GM19324 (cell line): Measurements from ENCODE around the gene SLC25A4.
"Not testable (repeated sequence)": the region's sequence is repeated elsewhere in the genome, so short reads cannot be mapped to it uniquely, and the experiment has no call there.

Experiments used
- ATAC-seq: cut with Tn5 transposase; IDR thresholded peaks from one replicate; pipeline ENCODE4 v1.9.1; 2021; ENCODE audit warnings: mild to moderate bottlenecking, moderate library complexity; ENCODE audit not compliant: unreplicated experiment, low FRiP score

The SLC25A4 gene

DNA sequence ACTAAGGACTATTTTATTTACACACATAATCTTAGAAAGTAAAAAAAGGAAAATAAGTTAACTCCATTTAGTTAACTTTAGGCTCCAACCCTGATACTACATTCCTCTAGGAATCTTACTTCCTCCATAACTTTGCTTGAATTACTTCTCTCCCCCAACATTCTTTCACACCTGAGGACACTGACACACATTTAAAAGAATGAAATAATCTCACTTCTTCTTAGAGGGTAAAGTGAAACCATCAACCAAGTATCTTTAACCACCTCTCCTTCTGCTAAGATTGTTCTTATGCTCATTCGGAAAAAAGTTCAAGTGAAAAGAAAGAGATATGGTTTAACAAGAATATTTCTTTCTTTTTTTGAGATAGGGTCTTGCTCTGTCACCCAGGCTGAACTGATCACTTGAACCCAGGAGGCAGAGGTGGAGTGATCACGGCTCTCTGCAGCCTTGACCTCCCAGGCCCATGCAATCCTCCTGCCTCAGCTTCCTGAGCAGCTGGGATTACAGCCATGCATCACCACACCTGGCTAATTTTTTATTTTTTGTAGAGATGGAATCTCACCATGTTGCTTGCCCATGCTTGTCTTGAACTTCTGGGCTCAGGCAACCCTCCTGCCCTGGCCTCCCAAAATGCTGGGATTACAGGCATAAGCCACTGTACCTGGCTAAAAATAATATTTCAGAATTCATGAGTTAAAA is 28.5 kb downstream of the SLC25A4 start:
- ATAC-seq = peak; percentile 71

DNA sequence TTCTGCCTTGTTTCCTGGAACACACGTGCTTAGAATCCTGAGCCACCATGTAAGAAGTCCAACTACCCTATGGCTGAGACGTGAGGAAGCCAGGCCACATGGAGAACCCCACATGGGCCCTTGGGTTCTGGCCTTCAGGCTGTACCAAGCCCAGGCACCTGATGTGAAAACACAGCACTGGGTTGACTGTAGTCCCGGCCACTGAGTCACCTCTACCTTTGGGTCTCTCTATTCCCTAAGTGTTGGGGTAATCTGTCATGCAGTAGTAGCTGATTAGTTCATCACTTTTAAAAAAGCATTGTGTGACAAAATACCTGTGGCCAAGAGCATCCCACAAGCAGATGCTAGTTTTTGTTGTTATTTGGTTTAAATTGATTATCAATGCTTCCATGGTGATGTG is 36.4 kb downstream of the SLC25A4 start:
- no peak for ATAC-seq

DNA sequence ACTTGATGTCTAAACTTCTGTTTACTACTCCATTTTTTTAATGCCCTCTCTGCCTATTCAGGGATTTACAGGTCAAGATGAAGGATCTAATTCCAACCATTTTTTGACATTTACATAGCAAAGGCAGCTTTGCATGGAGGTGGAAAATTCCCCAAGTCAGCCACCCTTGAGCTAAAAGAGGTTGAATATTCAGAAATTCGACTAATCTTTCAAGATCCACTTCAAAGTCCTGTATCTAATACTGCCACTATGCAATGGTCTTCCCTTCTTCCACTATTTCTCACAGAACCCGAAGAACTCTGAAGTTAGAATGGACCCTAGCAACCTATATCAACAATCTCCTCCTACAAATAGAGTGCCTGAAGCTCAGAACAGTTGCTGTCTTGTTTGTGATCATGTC is 39.2 kb downstream of the SLC25A4 start:
- ATAC-seq = no peak

DNA sequence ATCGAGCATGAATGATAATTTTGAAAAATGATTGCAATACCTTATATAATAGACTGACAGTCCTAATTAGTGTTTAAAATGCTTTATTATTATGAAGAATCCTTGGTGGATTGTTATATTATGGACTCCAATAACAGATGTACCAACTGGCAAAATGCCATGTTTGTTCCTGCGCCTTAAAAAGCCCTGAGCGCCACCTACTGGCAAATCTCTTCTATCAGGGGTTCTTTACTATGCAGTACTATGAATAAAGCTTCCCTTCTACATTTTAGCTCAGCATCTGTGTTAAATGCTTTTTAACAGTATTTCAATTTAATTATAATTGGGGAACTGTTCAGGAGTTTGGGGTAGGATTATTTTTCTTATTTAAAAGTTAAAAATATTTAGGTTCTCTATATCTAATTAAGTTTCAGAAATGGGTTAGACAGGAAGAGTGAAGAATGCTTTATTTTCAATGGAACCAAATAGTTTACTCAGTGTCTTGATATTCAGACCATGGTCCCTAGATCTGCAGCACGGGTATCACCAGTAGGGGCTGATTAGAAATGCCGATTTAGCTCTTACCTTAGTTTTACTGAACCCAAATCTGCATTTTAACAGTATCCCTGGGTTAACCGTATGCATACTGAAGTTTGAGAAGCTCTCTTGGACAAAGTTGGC is 40.7 kb downstream of the SLC25A4 start:
- ATAC-seq = no peak

DNA sequence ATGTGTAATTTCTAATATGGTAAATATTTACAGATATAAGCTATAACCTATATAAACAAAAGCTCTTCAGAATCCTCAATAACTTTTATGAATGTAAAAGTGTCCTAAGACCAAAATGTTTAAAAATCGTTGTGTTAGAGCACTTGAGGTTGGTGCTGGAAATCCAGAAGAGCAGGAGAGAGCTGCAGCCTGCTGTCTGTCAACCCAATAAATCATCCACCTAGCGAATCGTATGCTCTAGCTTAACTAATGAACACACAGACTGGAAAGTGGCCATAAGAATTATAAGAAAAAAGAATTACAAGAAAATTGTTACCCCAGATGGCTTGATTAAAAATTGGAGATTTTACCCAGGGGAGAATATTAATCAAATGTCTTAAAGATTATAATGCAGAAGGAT is 43.7 kb downstream of the SLC25A4 start:
- ATAC-seq = no peak

DNA sequence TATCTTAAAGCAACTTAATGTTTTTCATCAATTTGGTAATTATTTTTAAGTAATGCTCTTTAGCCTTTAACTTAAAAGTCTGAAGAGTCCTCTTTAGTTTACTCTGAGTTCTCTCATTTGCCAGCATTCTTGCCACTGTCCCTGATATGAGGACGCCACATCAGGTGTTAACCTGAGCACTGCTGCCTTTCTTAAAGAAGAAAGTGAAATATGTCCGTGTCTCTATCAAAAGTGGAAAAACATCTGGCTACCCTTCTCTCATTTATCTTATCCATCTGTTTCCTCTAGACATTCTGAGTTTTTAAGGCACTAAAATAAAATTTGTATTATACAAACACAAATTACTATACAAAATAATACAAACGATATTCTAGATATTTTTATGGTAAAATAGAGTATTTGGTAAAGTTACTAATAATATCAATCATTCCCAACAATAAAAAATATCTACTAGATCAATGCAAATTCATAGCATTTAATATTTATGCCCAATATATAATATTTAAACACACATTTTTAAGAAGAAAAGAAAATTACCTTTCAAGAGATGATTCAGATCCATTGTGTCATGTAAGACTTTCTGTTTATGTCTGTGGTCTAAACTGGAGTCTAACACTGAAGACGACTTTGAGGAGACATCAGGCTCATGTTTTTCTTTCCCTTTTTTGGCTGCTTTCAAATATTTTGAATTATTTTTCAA is 46.7 kb downstream of the SLC25A4 start:
- ATAC-seq = no peak

DNA sequence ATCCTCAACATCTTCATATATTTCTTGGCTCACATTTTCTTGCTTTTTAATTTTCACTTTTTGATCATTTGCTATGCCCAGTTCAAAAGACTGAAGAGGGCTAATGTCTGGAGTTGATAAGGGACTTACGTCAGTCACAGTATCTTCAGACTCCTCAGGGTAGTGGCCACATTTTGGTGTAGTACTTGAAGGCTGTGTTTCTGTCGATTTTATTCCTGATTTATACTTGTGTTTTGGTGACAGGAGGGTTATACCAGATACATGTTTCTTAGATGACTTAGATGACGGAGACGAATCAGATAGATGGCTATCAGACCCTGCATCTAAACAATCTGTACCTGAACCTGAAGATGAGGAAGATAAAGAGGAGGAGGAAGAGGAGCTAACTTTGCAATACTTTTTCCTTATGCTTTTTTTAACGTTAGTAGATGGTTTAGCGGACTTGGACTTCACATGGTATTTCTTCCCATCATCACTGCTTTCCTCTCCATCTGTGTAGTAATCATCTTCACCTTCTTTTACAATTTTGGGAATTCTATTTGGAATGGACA is 47.3 kb downstream of the SLC25A4 start:
- ATAC-seq = no peak

DNA sequence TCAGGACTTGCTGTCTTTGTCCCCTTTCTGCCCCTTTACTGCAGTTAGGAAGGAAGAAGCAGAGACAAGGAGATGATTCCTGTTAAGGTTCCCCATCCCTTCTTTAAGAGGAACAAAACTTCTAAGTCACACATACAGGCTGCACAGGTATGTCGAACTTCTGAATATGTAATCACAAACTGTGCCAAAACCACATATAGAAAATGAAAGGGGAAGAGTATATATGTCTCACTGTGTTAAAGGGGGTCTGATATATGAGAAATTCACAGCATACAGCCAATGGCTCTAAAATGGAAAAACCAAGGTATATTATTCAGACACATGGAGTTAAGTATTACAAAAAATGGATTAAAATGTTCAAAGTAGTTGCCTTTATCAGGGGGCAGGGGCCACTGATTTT is 49.0 kb downstream of the SLC25A4 start:
- peak; percentile 58 for ATAC-seq

DNA sequence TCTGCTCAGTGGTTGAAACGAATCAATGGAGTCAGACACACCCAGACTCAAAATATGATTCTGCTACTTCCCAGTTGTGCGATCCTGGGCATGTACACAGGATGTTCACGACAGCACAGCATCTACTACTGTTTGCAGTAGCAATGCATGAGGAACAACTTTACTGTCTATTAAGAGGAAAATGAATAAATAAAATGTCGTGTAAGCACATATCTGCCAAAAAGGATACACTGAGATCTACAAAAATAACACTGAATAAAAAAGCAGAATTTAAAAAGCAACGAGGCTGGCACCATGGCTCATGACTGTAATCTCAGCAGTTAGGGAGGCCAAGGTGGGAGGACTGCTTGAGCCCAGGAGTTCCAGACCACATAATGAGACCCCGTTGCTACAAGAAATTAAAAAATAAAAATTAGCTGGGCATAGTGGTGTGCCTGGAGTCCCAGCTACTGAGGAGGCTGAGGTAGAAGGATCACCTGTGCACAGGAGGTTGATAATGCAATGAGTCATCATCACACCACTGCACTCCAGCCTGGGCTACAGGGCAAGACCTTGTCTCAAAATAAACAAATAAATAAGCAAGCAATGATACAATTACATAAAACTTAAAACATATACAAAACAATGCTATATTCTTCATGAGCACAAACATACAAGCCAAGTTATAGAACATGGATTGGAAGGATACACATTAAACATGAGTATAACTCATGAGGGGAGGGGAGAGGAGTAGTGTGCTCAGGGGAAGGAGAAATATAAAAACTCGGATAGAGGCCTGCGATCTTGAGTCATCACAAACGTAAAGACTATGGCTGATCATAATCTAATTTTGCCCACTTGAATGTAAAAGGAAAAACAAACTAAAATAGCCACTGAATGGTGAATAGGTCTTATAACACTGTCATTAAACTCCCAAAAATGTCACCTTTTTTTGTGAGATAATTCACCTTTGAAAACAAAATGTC is 52.1 kb downstream of the SLC25A4 start:
- no peak for ATAC-seq

DNA sequence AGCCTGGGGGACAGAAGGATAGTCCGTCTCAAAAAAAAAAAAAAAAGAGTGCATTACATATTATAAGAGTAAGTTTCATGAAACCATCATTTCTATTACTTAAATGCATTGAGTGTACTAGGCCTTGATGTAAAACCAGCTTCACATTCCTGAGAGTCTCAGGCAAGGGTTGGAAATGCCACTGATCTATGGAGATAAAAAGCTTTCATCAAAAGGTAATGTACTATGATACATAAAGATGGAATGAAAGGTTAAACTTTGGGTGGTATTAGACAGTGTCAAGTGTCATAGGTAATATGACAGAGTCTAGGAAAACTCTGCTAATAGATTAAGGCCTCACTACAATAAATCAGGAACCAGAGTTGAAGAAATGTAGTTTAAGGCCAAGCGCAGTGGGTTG is 53.4 kb downstream of the SLC25A4 start:
- ATAC-seq = no peak

DNA sequence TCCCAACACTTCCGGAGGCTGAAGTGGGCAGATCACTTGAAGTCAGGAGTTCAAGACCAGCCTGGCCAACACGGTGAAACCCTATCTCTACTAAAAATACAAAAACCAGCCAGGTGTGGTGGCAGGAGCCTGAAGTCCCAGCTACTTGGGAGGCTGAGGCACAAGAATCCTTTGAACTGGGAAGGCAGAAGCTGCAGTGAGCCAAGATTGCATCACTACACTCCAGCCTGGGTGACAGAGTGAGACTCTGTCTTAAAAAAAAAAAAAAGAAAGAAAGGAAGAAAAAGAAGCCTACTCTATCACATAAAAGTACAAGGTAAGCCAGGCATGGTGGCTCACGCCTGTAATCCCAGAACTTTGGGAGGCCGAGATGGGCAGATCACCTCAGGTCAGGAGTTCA is 55.1 kb downstream of the SLC25A4 start:
- ATAC-seq = not testable (repeated sequence)
